Stimulated activated effector memory CD8-positive, alpha-beta T cell treated with anti-CD3 and anti-CD28 coated beads, Interleukin-12 subunit alpha, Interleukin-12 subunit beta, amount 100 ng/mL, for 72 hours (primary cell): ENCODE measurements around the gene CPNE2.
A peak's percentile ranks its signal among the peaks of the same experiment; 100 is the strongest.
"Not testable (repeated sequence)": the region's sequence is repeated elsewhere in the genome, so short reads cannot be mapped to it uniquely, and the experiment has no call there.

ENCODE experiments used
- ATAC-seq: fragments of 150-1000 bp; cut with Tn5 transposase; 2 replicates; pipeline ENCODE4 v1.10.0; 2021
- DNase-seq, 2 donors: peaks; one replicate each; pipeline ENCODE4 v3.0.0; 2021 to 2022; ENCODE audit warnings: low spot score in 2 of 2
- H3K27ac Mint-ChIP-seq: one replicate; pipeline ENCODE4 v1.8.0; 2022; ENCODE audit warnings: mild to moderate bottlenecking, mixed read lengths
- H3K36me3 Mint-ChIP-seq: one replicate; pipeline ENCODE4 v1.8.0; 2022; ENCODE audit warnings: mild to moderate bottlenecking, mixed read lengths
- H3K4me1 Mint-ChIP-seq: one replicate; pipeline ENCODE4 v1.8.0; 2022; ENCODE audit warnings: mixed read lengths
- H3K4me3 Mint-ChIP-seq: one replicate; pipeline ENCODE4 v1.8.0; 2022; ENCODE audit warnings: mild to moderate bottlenecking, mixed read lengths
- H3K9me3 Mint-ChIP-seq: one replicate; pipeline ENCODE4 v1.8.0; 2022; ENCODE audit warnings: mixed read lengths

Gene CPNE2

DNA sequence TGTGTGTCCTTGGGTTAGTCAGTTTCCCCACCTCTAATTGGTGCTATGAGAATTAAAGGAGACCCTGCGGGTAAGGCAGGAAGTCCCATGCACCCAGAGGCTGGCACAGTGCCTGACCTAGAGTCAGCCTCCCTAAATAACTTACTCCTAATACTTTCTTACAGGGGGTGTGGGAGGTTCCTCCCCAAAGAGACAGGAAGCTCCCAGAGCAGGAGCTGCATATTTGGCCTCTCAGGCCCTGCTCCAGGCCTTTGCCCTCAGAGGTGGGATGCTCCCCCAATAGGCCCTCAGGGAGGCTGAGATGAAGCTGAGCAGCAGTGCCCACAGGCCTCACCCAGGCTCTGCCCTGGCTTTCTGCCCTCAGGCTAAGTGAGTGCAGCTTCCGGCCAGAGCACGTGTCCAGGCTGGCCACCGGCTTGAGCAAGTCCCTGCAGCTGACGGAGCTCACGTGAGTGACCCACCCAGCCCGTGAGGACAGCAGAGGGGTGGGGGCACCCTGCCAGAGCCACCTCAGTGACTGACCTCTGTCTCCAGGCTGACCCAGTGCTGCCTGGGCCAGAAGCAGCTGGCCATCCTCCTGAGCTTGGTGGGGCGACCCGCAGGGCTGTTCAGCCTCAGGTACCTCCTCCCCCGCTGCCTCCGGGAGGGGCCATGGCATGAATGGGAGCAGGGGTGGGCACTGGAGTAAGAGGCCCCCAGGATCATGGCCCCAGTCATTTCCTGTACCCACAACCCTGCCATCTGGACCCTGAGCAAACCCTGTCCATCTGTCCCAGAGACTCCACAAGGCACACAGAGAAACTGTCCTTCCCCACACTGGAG is 31.1 kb upstream of the CPNE2 start:
- peak overlapping the region; percentile 80 for H3K27ac Mint-ChIP-seq
- no peaks in the 10 kb centered on the region for H3K9me3 Mint-ChIP-seq
- no peak for DNase-seq
- H3K4me1 Mint-ChIP-seq: peaks cover 23% of the 10 kb centered on the region
- no peak overlapping the region for H3K4me3 Mint-ChIP-seq
- no peak for ATAC-seq
- H3K36me3 Mint-ChIP-seq: peaks cover 77% of the 10 kb centered on the region

DNA sequence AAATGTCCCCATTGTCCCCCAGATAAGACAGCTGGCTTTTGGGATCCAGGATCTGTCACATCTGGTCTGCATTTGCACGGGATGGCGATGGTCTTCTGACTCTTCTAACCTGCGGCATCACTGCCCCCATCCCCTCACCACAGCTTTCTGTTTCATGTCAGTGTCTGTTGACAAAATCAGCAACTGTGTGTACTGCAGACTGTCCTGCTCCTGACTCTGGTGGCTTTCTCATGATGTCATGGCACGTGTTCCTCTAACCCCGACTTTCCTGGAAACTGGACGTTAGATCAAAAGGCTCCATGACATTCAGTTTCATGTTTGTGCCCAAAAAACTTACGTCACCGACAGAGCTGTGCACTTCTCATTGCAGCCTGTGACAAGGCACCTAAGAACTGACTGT is 30.1 kb upstream of the CPNE2 start:
- Mint-ChIP-seq H3K4me1 (peaks cover 31% of the 10 kb centered on the region), H3K9me3 (no peaks in the 10 kb centered on the region), H3K27ac (peak overlapping the region; percentile 60), H3K36me3 (peaks cover 69% of the 10 kb centered on the region), H3K4me3 (no peak overlapping the region)
- ATAC-seq (no peak), DNase-seq (no peak)

DNA sequence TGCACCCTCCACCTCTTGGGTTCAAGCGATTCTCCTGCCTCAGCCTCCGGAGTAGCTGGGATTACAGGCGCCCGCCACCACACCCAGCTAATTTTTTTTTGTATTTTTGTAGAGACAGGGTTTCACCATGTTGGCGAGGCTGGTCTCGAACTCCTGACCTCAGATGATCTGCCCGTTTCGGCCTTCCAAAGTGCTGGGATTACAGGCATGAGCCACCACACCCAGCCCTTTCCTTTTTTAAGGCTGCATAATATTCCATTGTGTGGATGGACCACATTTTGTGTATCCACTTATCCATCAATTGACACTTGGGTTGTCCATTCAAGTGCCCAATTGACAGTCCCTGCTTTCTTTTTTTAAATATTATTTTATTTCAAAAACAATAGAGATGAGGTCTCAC is 29.2 kb upstream of the CPNE2 start:
- not testable (repeated sequence) for H3K27ac Mint-ChIP-seq, DNase-seq, H3K4me3 Mint-ChIP-seq, ATAC-seq, H3K9me3 Mint-ChIP-seq
- H3K36me3 Mint-ChIP-seq: peaks cover 70% of the 10 kb centered on the region
- H3K4me1 Mint-ChIP-seq: peaks cover 27% of the 10 kb centered on the region

DNA sequence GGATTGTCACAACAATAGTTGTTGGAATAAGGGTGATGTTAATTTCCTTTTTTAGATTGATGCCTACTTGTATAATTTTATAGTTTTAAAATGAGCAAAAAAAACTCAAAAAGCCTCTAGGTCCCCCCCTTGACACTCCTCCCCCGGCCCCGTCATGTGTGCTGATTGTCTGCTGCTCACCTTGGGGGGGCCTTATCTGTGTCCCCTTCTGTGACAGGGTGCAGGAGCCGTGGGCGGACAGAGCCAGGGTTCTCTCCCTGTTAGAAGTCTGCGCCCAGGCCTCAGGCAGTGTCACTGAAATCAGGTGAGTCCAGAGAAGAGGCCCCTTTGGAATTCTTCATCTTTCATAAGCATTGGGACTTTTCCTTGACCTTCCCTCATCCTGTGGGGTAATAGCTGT is 27.4 kb upstream of the CPNE2 start:
- peaks cover 82% of the 10 kb centered on the region for H3K36me3 Mint-ChIP-seq
- H3K4me1 Mint-ChIP-seq: peaks cover 36% of the 10 kb centered on the region
- DNase-seq (no peak), ATAC-seq (no peak)
- no peak overlapping the region for H3K4me3 Mint-ChIP-seq
- H3K9me3 Mint-ChIP-seq: no peaks in the 10 kb centered on the region
- peak overlapping the region; percentile 78 for H3K27ac Mint-ChIP-seq

DNA sequence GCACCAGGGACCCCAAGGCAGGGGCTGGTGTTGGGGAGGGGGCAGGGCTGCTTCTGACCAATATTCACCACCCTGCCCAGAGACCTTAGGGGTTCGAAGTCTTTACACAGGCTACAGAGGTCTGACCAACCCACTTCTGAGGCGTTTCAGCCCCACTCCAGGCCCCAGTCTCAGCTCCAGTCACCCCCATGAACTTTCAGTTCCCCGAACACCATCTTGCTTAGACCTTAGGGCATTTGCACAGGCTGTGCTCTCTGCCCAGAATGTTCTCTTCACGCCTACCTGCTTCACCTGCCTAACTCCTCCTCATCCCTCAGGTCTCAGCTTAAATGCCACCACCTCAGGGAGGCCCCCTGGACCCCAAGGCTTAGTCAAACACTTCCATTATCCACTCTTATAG is 25.8 kb upstream of the CPNE2 start:
- Mint-ChIP-seq H3K4me1 (peaks cover 43% of the 10 kb centered on the region), H3K9me3 (no peaks in the 10 kb centered on the region), H3K27ac (peak overlapping the region; percentile 86), H3K4me3 (no peak overlapping the region), H3K36me3 (peaks cover 83% of the 10 kb centered on the region)
- no peak for DNase-seq
- ATAC-seq: no peak

DNA sequence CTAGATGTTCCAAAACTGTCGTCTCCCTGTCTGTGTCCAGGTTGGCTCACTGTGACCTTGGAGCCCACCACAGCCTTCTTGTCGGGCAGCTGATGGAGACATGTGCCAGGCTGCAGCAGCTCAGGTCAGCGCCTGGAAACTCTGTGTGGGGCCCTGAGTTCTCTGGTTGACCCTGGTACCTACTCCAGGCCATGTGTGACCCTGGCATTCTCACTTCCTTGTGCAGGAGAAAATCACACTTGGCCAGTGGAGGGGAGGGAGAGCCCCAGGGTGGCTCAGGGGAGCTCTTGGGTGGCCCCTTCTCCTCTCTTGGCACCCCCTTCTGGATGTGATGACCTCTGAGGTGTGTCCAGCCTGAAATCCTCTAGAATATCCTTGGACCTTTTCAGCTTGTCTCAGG is 25.0 kb upstream of the CPNE2 start:
- Mint-ChIP-seq H3K4me1 (peaks cover 50% of the 10 kb centered on the region), H3K4me3 (no peak overlapping the region), H3K36me3 (peaks cover 83% of the 10 kb centered on the region), H3K9me3 (no peaks in the 10 kb centered on the region), H3K27ac (peak overlapping the region; percentile 86)
- no peak for ATAC-seq
- DNase-seq: no peak

DNA sequence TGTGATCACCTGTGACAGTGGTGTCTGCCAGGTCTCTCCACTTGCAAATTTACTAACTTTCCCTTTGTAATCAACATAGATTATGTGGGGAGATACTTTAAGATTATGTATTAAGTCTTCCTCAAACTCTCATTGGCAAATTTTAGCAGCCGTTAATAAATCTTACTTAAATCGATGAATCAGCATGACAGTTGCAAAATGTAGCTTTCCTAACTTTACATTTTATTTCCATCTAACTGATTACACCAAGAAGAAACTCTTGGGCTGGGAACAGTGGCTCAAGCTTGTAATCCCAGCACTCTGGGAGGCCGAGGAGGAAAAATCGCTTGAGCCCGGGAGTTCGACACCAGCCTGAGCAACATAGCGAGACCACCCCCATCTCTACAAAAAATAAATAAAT is 23.3 kb upstream of the CPNE2 start:
- Mint-ChIP-seq H3K36me3 (peaks cover 86% of the 10 kb centered on the region), H3K9me3 (no peaks in the 10 kb centered on the region), H3K4me3 (no peak overlapping the region), H3K27ac (peak overlapping the region; percentile 86), H3K4me1 (peaks cover 58% of the 10 kb centered on the region)
- no peak for DNase-seq
- no peak for ATAC-seq

DNA sequence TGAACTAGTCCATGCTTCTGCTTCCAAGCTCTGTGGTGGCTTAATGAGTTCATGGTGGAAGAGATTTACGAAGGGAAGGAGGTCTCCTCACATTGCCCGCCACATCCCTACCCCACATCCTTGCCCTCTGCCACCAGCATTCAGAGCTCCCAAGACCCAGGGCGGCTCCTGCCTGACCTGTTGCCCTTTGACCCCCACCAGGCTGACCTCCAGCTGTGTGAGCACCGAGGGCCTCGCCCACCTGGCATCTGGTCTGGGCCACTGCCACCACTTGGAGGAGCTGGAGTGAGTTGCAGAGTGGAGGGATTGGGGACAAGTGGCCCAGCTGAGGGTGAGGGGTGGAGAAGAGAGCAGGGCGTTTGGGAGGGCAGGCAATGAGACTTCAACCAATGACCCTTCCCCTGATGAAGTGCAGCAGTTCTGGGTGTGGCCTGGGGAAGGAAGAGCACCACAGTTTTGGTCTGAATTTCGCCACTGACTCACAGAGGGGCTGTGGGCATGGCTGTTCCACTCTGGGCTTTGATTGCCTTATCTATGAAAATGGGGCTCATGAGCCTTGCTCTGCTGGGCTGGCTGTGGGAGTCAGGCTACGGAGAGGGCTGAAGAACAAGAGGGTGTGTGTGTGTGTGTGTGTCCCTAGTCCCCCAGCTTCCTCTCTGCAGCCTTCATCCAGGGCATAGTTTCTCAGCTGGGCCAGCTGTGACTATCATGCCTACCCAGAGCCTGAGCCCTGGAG is 22.6 kb upstream of the CPNE2 start:
- peak overlapping the region; percentile 1 for H3K4me3 Mint-ChIP-seq
- no peak for DNase-seq
- no peaks in the 10 kb centered on the region for H3K9me3 Mint-ChIP-seq
- H3K36me3 Mint-ChIP-seq: peaks cover 87% of the 10 kb centered on the region
- peak; percentile 22 for ATAC-seq
- H3K4me1 Mint-ChIP-seq: peaks cover 58% of the 10 kb centered on the region
- peak overlapping the region; percentile 86 for H3K27ac Mint-ChIP-seq

DNA sequence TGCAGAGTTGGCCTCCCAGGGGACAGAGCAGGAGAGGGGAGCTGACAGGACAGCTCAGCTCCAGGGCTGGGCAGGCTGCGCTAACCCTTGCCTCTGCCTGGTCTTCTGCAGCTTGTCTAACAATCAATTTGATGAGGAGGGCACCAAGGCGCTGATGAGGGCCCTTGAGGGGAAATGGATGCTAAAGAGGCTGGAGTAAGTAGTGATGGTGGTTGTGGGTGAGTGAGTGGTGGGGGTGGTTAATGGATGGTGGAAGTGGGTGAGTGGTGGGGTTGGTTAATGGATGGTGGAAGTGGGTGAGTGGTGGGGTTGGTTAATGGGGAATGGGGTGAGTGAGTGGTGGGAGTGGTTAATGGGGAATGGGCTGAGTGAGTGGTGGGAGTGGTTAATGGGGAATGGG is 22.0 kb upstream of the CPNE2 start:
- Mint-ChIP-seq H3K9me3 (no peaks in the 10 kb centered on the region), H3K36me3 (peaks cover 88% of the 10 kb centered on the region), H3K4me3 (peak overlapping the region; percentile 1), H3K4me1 (peaks cover 58% of the 10 kb centered on the region), H3K27ac (peak overlapping the region; percentile 86)
- ATAC-seq: peak; percentile 35
- DNase-seq: no peak

DNA sequence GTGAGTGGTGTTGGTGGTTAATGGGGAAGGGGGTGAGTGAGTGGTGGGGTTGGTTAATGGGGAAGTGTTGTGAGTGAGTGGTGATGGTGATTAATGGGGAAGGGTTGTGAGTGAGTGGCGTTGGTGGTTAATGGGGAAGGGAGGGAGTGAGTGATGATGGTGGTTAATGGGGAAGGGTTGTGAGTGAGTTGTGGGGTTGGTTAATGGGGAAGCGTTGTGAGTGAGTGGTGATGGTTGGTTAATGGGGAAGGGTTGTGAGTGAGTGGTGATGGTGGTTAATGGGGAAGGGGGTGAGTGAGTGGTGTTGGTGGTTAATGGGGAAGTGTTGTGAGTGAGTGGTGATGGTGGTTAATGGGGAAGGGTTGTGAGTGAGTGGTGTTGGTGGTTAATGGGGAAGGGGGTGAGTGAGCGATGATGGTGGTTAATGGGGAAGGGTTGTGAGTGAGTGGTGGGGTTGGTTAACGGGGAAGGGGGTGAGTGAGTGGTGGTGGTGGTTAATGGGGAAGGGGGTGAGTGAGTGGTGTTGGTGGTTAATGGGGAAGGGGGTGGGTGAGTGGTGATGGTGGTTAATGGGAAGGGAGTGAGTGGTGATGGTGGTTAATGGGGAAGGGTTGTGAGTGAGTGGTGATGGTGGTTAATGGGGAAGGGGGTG is 21.2 kb upstream of the CPNE2 start:
- Mint-ChIP-seq H3K4me3 (peak overlapping the region; percentile 1), H3K4me1 (peaks cover 58% of the 10 kb centered on the region), H3K36me3 (peaks cover 91% of the 10 kb centered on the region), H3K27ac (peak overlapping the region; percentile 86)
- H3K9me3 Mint-ChIP-seq, DNase-seq, ATAC-seq: not testable (repeated sequence)

DNA sequence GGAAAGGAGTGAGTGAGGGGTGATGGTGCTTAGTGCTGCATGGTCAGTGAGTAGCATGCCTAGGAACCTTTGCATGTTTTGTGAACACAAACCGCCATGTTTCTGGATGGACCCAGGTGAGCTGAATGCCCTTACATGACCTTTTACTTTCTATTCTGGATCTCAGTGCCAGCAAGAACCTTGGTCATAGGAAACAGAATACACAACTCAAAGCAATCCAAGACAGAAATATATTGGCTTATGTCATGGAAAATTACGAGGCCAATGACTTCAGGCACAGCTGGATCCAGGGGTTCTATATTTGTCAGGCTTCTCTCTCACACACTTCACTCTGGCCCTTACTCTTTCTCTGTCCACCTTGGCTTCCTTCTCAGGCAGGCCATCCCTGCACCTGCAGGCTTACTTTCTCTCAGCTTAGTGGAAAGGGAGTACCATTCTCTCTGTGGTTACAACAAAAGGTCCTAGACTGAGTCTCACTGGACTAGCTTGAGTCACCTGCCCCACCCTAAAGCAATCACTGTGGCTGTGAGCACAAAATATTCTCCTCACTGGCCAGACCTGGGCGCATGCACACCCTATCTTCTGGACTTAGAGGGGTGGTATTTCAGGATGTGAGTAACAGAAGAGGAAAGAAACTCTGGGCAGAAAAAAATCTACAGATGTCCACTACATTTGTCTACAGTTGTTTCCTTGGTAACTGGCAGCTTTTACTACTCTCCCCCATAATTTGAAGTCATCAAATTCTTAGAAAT is 20.4 kb upstream of the CPNE2 start:
- no peak for DNase-seq
- Mint-ChIP-seq H3K4me3 (no peak overlapping the region), H3K4me1 (peaks cover 53% of the 10 kb centered on the region), H3K27ac (peak overlapping the region; percentile 86), H3K36me3 (peaks cover 99% of the 10 kb centered on the region), H3K9me3 (no peaks in the 10 kb centered on the region)
- ATAC-seq: peak; percentile 80

DNA sequence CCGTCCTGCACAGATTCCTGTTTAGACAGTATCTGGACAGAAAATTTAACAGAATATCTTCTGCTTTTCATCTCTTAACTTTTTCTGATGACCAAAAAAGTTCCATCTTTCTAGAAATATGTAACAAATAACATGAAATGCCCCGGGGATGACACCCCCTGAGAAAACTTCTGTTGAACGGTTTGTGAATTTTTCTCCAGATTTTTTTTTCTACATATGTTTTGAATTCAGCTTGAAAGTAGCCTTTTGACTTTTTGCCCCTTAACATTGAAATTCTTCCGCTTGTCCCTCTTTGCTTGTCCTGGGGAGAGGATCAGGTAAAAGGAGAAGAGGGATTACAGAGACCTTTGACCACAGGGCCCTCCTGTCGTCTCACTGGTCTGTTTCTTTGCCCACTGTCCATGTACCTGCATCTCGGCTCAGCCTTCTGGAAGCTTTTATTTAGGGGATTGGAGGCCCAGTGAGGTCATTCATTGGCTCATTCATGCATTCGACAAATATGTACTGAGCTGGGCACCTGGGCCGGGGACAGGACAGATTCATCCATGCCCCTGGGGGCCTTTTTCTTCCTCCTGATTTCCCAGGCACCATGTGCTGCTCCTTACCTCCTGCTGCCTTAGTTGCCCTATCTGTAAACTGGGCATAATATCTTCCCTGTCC is 19.6 kb upstream of the CPNE2 start:
- DNase-seq (no peak), ATAC-seq (no peak)
- peak overlapping the region; percentile 86 for H3K27ac Mint-ChIP-seq
- peaks cover 100% of the 10 kb centered on the region for H3K36me3 Mint-ChIP-seq
- no peak overlapping the region for H3K4me3 Mint-ChIP-seq
- no peaks in the 10 kb centered on the region for H3K9me3 Mint-ChIP-seq
- peaks cover 46% of the 10 kb centered on the region for H3K4me1 Mint-ChIP-seq

DNA sequence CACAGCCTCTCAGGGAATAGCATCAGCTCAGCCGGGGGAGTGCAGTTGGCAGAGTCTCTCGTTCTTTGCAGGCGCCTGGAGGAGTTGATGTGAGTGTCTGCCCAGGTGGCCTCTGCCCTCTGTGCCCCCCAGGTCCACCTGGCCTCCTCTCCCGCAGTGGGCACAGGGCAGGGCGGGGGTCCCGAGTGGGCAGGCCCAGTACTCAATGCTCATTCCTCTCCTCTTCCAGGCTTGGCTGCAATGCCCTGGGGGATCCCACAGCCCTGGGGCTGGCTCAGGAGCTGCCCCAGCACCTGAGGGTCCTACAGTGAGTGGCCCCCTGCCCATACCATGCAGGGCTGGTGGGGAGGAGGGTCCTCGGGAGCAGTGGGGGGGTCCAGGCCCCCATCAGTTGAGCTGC is 14.7 kb upstream of the CPNE2 start:
- ATAC-seq (no peak), DNase-seq (no peak)
- Mint-ChIP-seq H3K4me3 (no peak overlapping the region), H3K4me1 (peaks cover 6% of the 10 kb centered on the region), H3K36me3 (peaks cover 74% of the 10 kb centered on the region), H3K27ac (peak overlapping the region; percentile 88), H3K9me3 (no peaks in the 10 kb centered on the region)

DNA sequence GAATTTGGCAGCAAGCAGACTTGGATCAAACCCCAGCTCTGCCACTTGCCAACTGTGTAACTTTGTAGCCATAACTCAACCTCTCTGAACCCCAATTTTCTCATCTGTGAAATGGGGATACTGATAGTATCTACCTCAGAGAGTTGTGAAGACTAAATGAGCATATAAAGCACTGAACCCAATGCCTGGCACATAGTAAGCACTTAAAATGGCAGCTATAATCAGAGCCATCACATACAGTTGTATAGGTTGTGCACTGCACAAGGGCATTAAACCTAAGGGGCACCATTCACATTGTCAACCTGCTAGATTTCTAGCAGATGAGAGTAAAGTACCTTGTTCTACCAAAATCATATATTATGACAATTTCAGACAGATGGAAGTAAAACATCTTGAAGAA is 10.6 kb upstream of the CPNE2 start:
- Mint-ChIP-seq H3K4me3 (no peak overlapping the region), H3K9me3 (no peaks in the 10 kb centered on the region)

More for the DNA sequence above, 10.6 kb upstream of the CPNE2 start:
- ATAC-seq (no peak), DNase-seq (no peak)
- H3K36me3 Mint-ChIP-seq: peaks cover 34% of the 10 kb centered on the region
- H3K27ac Mint-ChIP-seq: no peak overlapping the region
- H3K4me1 Mint-ChIP-seq: peaks cover 12% of the 10 kb centered on the region
